ENCODE measurements around the gene ALDH1A3. TPM values are rescaled to one million over a fixed set of nuclear protein-coding genes. Genes with fewer than 3 reads are reported as not detected.

Gene ALDH1A3
- total RNA-seq, 1 experiment from 2014 or later = 5,398 TPM

GRCh38 chr15:100885811-100886210 is 6.2 kb downstream of the ALDH1A3 start:
- ChIA-PET POLR2A (ENCODE audit: unreplicated experiment) (no interaction called here), CTCF (no interaction called here)
- H3K4me3 ChIP-seq (ENCODE audit: low read length) = peak overlapping the region; percentile 78
- H3K36me3 ChIP-seq (ENCODE audit: low read depth, low read length) = peaks cover 96% of the 10 kb centered on the region
- H3K9me3 ChIP-seq (ENCODE audit: low read length) = no peaks in the 10 kb centered on the region
- ATAC-seq (no peak), DNase-seq (no peak)
- H2AFZ ChIP-seq (ENCODE audit: low read length) = no peak overlapping the region
- no peak overlapping the region for H3K9ac ChIP-seq (ENCODE audit: low read length)
- no peaks in the 10 kb centered on the region for H3K9me2 ChIP-seq (replicated peaks; ENCODE audit: low read length)
- H3K4me2 ChIP-seq (ENCODE audit: low read length) = peak overlapping the region; percentile 92
- peak overlapping the region; percentile 95 for H3K27ac ChIP-seq (ENCODE audit: low read length)
- H3K79me2 ChIP-seq (ENCODE audit: low read length) = peaks cover 99% of the 10 kb centered on the region
- intact Hi-C loops (cut with micrococcal nuclease) = no loop called here
- peaks cover 95% of the 10 kb centered on the region for H4K20me1 ChIP-seq (ENCODE audit: low read length)
- TF ChIP-seq EZH2phosphoT487 (IDR thresholded peaks at IDR 0.05; ENCODE audit: borderline replicate concordance, low read length) = no peak
- no peak for TF ChIP-seq EZH2 (IDR thresholded peaks at IDR 0.05; ENCODE audit: low read length, unreplicated experiment)
- no peak for TF ChIP-seq CTCF (conservative IDR thresholded peaks at IDR 0.05; ENCODE audit: low read depth, low read length)
- no TSS peak for BruUV-seq (replicated peaks)
- H3F3A ChIP-seq (ENCODE audit: low read length, unreplicated experiment) = peaks cover 76% of the 10 kb centered on the region
- H3K27me3 ChIP-seq (ENCODE audit: low read length) = no peaks in the 10 kb centered on the region
- H3K4me1 ChIP-seq (ENCODE audit: insufficient read depth, low read length) = peaks cover 68% of the 10 kb centered on the region

DNA sequence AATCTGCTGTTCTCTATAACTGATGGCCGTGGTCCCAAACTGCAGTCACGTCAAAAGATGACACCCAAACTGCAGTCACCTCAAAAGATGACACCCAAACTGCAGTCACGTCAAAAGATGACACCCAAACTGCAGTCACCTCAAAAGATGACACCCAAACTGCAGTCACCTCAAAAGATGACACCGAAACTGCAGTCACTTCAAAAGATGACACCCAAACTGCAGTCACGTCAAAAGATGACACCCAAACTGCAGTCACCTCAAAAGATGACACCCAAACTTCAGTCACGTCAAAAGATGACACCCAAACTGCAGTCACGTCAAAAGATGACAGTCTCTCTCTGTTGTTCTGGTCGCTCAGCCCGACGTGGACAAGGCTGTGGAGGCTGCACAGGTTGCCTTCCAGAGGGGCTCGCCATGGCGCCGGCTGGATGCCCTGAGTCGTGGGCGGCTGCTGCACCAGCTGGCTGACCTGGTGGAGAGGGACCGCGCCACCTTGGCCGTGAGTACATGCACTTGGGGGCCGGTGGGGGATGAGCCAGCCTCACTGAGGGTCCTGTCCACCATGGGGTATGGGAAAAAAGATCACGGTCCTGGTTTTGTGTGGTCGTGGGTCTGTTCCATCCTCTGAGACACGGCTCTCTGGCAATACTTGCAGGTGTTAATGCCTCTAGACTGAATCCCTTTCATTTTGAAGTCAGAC is 7.7 kb downstream of the ALDH1A3 start:
- peaks cover 68% of the 10 kb centered on the region for H3K4me1 ChIP-seq (ENCODE audit: insufficient read depth, low read length)
- peaks cover 94% of the 10 kb centered on the region for H4K20me1 ChIP-seq (ENCODE audit: low read length)
- ChIA-PET POLR2A (ENCODE audit: unreplicated experiment) (no interaction called here), CTCF (no interaction called here)
- H3K9me2 ChIP-seq (replicated peaks; ENCODE audit: low read length) = no peaks in the 10 kb centered on the region
- peaks cover 99% of the 10 kb centered on the region for H3K79me2 ChIP-seq (ENCODE audit: low read length)
- 0 out of 2 replicates have a peak overlapping the region, but pooled peaks have one; percentile 11 for H3K4me3 ChIP-seq (ENCODE audit: low read length)
- H3K9me3 ChIP-seq (ENCODE audit: low read length) = no peaks in the 10 kb centered on the region
- peak overlapping the region; percentile 34 for H3K4me2 ChIP-seq (ENCODE audit: low read length)
- no peak overlapping the region for H2AFZ ChIP-seq (ENCODE audit: low read length)
- BruUV-seq (replicated peaks) = no TSS peak
- H3K27ac ChIP-seq (ENCODE audit: low read length) = no peak overlapping the region
- H3K27me3 ChIP-seq (ENCODE audit: low read length) = no peaks in the 10 kb centered on the region
- intact Hi-C loops (cut with micrococcal nuclease) = no loop called here
- peak; percentile 6 for DNase-seq
- peaks cover 82% of the 10 kb centered on the region for H3F3A ChIP-seq (ENCODE audit: low read length, unreplicated experiment)
- no peak for ATAC-seq
- no peak for TF ChIP-seq CTCF (conservative IDR thresholded peaks at IDR 0.05; ENCODE audit: low read depth, low read length)
- TF ChIP-seq EZH2phosphoT487 (IDR thresholded peaks at IDR 0.05; ENCODE audit: borderline replicate concordance, low read length) = no peak
- no peak for TF ChIP-seq EZH2 (IDR thresholded peaks at IDR 0.05; ENCODE audit: low read length, unreplicated experiment)
- peaks cover 96% of the 10 kb centered on the region for H3K36me3 ChIP-seq (ENCODE audit: low read depth, low read length)
- no peak overlapping the region for H3K9ac ChIP-seq (ENCODE audit: low read length)

Data from PC-3 (cell line).